Thymus (tissue), 11 donors: ENCODE measurements around the gene MRPL51. TPM values are rescaled to one million over a fixed set of nuclear protein-coding genes. Genes with fewer than 3 reads are reported as not detected.

Experiments used
- DNase-seq, 9 donors: peaks; one replicate each; pipeline ENCODE4 v3.0.0-alpha.2; 2013; ENCODE audit warnings: low spot score in 9 of 9, low read depth in 6 of 9, missing footprints in 1 of 9
- H3K27ac ChIP-seq, 2 donors: one replicate each; pipeline ENCODE4 v1.5.1; 2013; ENCODE audit warnings: control low read depth in 1 of 2, low read depth in 1 of 2, low read length in 1 of 2, mild to moderate bottlenecking in 1 of 2, moderate library complexity in 1 of 2
- H3K27me3 ChIP-seq, 2 donors: one replicate each; pipeline ENCODE4 v1.5.1; 2013; ENCODE audit warnings: low read length in 1 of 2; ENCODE audit not compliant: control insufficient read depth in 2 of 2, insufficient read depth in 1 of 2
- H3K36me3 ChIP-seq, 2 donors: one replicate each; pipeline ENCODE4 v1.5.1; 2013; ENCODE audit warnings: low read length in 1 of 2, mild to moderate bottlenecking in 1 of 2, moderate library complexity in 1 of 2; ENCODE audit not compliant: control insufficient read depth in 2 of 2, insufficient read depth in 2 of 2
- H3K4me1 ChIP-seq, 2 donors: one replicate each; pipeline ENCODE4 v1.5.1; 2013; ENCODE audit warnings: low read length in 2 of 2; ENCODE audit not compliant: control insufficient read depth in 2 of 2, insufficient read depth in 2 of 2
- H3K4me3 ChIP-seq, 2 donors: one replicate each; pipeline ENCODE4 v1.5.1; 2013; ENCODE audit warnings: low read length in 2 of 2, control low read depth in 1 of 2, mild to moderate bottlenecking in 1 of 2
- H3K9me3 ChIP-seq, 2 donors: one replicate each; pipeline ENCODE4 v1.5.1; 2013; ENCODE audit warnings: low read length in 1 of 2, mild to moderate bottlenecking in 1 of 2; ENCODE audit not compliant: control insufficient read depth in 2 of 2, insufficient read depth in 1 of 2
- WGBS: extraction: QIAGEN DNeasy Blood & Tissue Kit; methylation state at CpG from one replicate; pipeline ENCODE4 v1.1.7; 2013; 5-methylcytosine and 5-hydroxymethylcytosine counted together
- polyA plus RNA-seq: library from polyadenylated mRNA; stranded (reverse); fragments of 200-250 nt; gene quantifications from one replicate; pipeline ENCODE4 v1.2.3, GENCODE V29; 2013
- total RNA-seq: library from RNA; stranded (reverse); fragments of 120-200 nt; gene quantifications from one replicate; pipeline ENCODE4 v1.2.4, GENCODE V29; 2013
- donor health status: healthy.

MRPL51 gene
- total and polyA plus RNA-seq, 2 donors, result 136 to 252 TPM

DNA sequence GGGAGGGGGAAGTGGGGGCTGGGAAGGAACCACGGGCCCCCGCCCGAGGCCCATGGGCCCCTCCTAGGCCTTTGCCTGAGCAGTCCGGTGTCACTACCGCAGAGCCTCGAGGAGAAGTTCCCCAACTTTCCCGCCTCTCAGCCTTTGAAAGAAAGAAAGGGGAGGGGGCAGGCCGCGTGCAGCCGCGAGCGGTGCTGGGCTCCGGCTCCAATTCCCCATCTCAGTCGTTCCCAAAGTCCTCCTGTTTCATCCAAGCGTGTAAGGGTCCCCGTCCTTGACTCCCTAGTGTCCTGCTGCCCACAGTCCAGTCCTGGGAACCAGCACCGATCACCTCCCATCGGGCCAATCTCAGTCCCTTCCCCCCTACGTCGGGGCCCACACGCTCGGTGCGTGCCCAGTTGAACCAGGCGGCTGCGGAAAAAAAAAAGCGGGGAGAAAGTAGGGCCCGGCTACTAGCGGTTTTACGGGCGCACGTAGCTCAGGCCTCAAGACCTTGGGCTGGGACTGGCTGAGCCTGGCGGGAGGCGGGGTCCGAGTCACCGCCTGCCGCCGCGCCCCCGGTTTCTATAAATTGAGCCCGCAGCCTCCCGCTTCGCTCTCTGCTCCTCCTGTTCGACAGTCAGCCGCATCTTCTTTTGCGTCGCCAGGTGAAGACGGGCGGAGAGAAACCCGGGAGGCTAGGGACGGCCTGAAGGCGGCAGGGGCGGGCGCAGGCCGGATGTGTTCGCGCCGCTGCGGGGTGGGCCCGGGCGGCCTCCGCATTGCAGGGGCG, 41.0 kb upstream of the MRPL51 start, which contains the start of gene GAPDH:
Gene GAPDH (plus strand): TSS at position 595 of the 772 bp plus-strand sequence. CDS start 316 bp downstream, outside the sequence.
- H3K27ac ChIP-seq, result peak within 1 kb of the TSS; percentile 98
- no peaks in the 10 kb centered on the region for H3K27me3 ChIP-seq
- H3K9me3 ChIP-seq, result peaks cover 0 to 3% of the 10 kb centered on the region in 2 donors
- H3K4me1 ChIP-seq, result peaks cover 23 to 63% of the 10 kb centered on the region in 2 donors
- peaks cover 48 to 75% of the 10 kb centered on the region in 2 donors for H3K36me3 ChIP-seq
- H3K4me3 ChIP-seq, result peak within 1 kb of the TSS; percentile 93 to 100
- peak in 7 of 9 donors; percentile 74 to 92 (median 80) for DNase-seq
- under 1% methylated on average over 62 of the region's 62 CpGs for WGBS

DNA sequence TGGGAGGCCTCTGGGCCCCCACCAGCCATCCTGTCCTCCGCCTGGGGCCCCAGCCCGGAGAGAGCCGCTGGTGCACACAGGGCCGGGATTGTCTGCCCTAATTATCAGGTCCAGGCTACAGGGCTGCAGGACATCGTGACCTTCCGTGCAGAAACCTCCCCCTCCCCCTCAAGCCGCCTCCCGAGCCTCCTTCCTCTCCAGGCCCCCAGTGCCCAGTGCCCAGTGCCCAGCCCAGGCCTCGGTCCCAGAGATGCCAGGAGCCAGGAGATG, 40.5 kb upstream of the MRPL51 start:
- H3K27me3 ChIP-seq, result no peaks in the 10 kb centered on the region
- peaks cover 0 to 3% of the 10 kb centered on the region in 2 donors for H3K9me3 ChIP-seq
- H3K27ac ChIP-seq, result peak overlapping the region; percentile 98
- WGBS, result 0% methylated on average over 9 of the region's 9 CpGs
- peaks cover 23 to 58% of the 10 kb centered on the region in 2 donors for H3K4me1 ChIP-seq
- DNase-seq, result no peak
- peak overlapping the region; percentile 93 to 100 for H3K4me3 ChIP-seq
- peaks cover 52 to 75% of the 10 kb centered on the region in 2 donors for H3K36me3 ChIP-seq

DNA sequence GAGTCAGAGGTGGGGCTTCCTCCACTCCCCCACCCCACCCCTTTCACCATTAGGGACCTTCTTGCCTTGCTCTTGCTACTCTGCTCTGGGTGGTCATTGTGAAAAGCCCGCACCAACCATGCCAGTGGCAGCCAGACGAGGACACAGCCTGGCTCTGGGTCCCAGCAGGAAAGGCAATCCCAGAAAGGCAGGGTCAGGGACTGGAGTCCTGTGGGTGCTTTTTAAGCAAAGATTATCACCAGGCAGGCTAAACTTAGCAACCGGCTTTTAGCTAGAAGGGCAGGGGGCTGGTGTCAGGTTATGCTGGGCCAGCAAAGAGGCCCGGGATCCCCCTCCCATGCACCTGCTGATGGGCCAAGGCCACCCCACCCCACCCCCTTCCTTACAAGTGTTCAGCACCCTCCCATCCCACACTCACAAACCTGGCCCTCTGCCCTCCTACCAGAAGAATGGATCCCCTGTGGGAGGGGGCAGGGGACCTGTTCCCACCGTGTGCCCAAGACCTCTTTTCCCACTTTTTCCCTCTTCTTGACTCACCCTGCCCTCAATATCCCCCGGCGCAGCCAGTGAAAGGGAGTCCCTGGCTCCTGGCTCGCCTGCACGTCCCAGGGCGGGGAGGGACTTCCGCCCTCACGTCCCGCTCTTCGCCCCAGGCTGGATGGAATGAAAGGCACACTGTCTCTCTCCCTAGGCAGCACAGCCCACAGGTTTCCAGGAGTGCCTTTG, 40.0 kb upstream of the MRPL51 start:
- H3K9me3 ChIP-seq, result peaks cover 0 to 3% of the 10 kb centered on the region in 2 donors
- H3K36me3 ChIP-seq, result peaks cover 52 to 75% of the 10 kb centered on the region in 2 donors
- WGBS, result 5% methylated on average over 14 of the region's 14 CpGs
- peak overlapping the region; percentile 98 for H3K27ac ChIP-seq
- no peaks in the 10 kb centered on the region for H3K27me3 ChIP-seq
- DNase-seq, result peak in 3 of 9 donors; percentile 39 to 71 (median 48)
- peak overlapping the region; percentile 93 to 100 for H3K4me3 ChIP-seq
- peaks cover 23 to 53% of the 10 kb centered on the region in 2 donors for H3K4me1 ChIP-seq

DNA sequence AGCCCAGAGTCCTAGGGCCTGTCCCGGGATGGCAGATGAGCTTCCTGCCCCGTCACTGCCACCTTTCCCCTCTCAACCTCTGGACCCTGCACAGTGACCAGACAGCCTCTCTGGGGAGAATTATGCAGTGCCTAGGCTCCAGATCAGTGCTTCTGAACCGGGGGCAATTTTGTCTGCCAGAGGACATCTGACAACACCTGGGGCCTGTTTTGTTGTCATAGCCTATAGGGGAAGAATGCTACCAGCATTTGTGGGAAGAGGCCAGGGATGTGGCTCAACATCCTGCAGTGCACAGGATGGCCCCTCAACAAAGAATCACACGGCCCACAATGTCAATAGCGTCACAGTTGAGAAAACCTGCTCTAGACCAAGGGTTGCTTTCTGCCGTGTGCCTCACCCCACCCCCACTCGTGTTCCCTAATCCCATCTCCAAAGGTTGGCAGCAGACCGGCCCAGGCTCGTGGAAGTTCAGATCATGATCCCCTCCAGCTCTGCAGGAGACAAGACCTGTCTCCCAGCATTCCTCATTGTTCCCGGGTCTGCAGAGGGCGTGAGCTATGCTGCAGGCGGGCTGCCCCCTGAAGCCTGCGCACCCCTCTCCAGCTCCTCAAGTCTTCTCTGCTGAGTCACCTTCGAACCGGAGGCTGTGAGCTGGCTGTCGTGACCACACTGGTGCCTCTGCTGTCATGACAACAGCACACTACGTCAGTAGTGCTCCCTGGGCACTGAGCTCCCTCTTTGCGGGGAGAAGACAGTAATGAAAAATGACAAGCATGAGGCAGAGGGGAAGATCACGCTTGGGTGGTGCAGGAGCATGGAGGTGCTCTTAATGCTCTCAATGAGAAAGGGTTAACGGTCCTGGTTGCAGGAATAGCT, 39.2 kb upstream of the MRPL51 start:
- Histone ChIP-seq H3K27me3 (no peaks in the 10 kb centered on the region), H3K36me3 (peaks cover 53 to 75% of the 10 kb centered on the region in 2 donors), H3K4me1 (peaks cover 23 to 45% of the 10 kb centered on the region in 2 donors), H3K27ac (peak overlapping the region; percentile 62 to 98), H3K9me3 (peaks cover 0 to 3% of the 10 kb centered on the region in 2 donors), H3K4me3 (peak overlapping the region in 1 of 2 donors; percentile 100)
- WGBS, result 16% methylated on average over 20 of the region's 20 CpGs
- peak in 5 of 9 donors; percentile 79 to 91 (median 80) for DNase-seq

DNA sequence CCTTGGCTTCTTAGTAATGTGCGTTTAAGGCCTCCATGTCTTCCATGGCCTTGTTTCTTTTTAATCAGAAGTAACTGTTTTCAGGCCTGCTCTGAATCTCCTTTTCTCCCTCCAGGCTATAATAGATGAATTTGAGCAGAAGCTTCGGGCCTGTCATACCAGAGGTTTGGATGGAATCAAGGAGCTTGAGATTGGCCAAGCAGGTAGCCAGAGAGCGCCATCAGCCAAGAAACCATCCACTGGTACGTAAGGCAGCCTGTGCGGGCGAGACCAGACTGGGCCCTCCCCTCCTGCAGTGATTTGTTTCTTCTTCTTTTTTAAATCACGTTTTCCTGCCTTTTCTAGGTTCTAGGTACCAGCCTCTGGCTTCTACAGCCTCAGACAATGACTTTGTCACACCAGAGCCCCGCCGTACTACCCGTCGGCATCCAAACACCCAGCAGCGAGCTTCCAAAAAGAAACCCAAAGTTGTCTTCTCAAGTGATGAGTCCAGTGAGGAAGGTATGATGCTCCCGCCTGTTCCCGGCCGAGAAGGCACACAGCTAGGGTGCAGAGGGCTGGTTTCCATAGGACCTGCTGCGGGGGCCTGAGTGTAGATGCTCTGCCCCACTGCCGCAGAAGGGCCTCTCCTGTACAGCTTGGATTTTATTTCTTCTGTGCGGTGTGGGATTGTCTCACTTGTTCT, 37.7 kb upstream of the MRPL51 start:
- peaks cover 0 to 3% of the 10 kb centered on the region in 2 donors for H3K9me3 ChIP-seq
- H3K36me3 ChIP-seq, result peaks cover 55 to 75% of the 10 kb centered on the region in 2 donors
- H3K4me1 ChIP-seq, result peaks cover 19 to 30% of the 10 kb centered on the region in 2 donors
- no peak overlapping the region for H3K27ac ChIP-seq
- DNase-seq, result no peak
- H3K4me3 ChIP-seq, result no peak overlapping the region
- WGBS, result 98% methylated on average over 18 of the region's 18 CpGs
- H3K27me3 ChIP-seq, result no peaks in the 10 kb centered on the region

DNA sequence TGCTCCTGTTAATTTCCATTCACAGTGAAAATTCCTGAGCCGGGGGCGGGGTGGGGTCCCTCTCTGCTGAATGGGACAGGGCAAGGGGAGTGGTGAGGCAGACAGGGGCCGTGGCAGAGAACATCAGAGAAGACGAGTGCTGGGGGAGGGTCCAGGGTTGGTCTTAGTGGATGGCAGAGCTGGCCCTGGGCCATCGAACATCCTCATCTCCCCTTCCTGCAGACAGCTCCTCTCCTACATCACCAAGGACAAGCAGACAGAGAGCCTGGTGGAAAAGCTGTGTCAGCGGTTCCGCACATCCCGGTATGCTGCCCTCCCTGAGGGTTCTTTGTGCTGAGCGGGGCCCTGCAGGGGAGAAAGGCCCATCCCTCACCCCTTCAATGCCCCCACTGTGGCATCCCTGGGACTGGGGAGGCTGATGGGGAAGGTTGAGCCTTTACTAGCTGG, 36.3 kb upstream of the MRPL51 start:
- Histone ChIP-seq H3K27me3 (no peaks in the 10 kb centered on the region), H3K4me3 (no peak overlapping the region), H3K36me3 (peaks cover 68 to 83% of the 10 kb centered on the region in 2 donors), H3K27ac (no peak overlapping the region), H3K9me3 (peaks cover 0 to 3% of the 10 kb centered on the region in 2 donors), H3K4me1 (peaks cover 14 to 24% of the 10 kb centered on the region in 2 donors)
- WGBS, result 97% methylated on average over 9 of the region's 9 CpGs
- DNase-seq, result no peak

DNA sequence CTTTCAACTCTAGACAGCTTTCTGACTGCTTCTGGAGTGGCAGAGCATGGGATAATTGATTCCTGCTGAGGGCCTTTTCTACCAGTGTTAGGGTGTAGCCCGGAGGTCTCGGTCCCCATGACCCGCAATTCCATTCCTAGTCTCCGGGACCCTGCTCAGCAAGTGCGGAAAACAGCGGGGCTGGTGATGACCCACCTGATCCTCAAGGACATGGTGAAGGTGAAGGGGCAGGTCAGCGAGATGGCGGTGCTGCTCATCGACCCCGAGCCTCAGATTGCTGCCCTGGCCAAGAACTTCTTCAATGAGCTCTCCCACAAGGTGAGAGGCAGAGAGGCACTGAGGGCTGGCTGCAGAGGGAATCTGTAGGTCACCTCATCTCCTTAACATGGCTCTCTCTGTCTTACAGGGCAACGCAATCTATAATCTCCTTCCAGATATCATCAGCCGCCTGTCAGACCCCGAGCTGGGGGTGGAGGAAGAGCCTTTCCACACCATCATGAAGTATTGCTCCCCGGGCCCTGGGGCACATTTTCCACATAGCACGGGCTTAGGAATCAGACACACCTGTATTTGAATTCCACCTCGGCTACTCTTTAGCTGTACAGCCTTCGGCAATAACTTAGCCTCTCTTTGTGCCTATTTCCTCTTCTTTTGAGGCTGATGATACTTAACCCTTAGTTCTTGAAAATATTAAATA, 35.6 kb upstream of the MRPL51 start:
- Histone ChIP-seq H3K4me3 (no peak overlapping the region), H3K27ac (no peak overlapping the region), H3K27me3 (no peaks in the 10 kb centered on the region), H3K36me3 (peaks cover 74 to 90% of the 10 kb centered on the region in 2 donors), H3K4me1 (peaks cover 14 to 19% of the 10 kb centered on the region in 2 donors), H3K9me3 (peaks cover 0 to 3% of the 10 kb centered on the region in 2 donors)
- 95% methylated on average over 17 of the region's 17 CpGs for WGBS
- DNase-seq, result no peak

DNA sequence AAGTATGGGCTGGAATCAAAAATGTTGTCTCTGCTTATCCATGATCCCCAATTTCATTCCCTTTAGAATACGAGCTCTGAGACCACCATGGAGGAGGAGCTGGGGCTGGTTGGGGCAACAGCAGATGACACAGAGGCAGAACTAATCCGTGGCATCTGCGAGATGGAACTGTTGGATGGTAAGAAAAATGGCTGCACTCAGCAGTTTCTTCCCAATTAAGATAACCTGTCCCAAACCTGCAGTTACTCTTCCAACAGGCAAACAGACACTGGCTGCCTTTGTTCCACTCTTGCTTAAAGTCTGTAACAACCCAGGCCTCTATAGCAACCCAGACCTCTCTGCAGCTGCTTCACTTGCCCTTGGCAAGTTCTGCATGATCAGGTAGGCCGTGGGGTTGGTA, 34.6 kb upstream of the MRPL51 start:
- no peak overlapping the region for H3K27ac ChIP-seq
- DNase-seq, result no peak
- H3K4me1 ChIP-seq, result peaks cover 4 to 9% of the 10 kb centered on the region in 2 donors
- peaks cover 0 to 3% of the 10 kb centered on the region in 2 donors for H3K9me3 ChIP-seq
- no peaks in the 10 kb centered on the region for H3K27me3 ChIP-seq
- WGBS, result 98% methylated on average over 4 of the region's 4 CpGs
- H3K36me3 ChIP-seq, result peaks cover 84 to 100% of the 10 kb centered on the region in 2 donors
- H3K4me3 ChIP-seq, result no peak overlapping the region
